ENCODE measurements around the gene KCNK2.

DNA sequence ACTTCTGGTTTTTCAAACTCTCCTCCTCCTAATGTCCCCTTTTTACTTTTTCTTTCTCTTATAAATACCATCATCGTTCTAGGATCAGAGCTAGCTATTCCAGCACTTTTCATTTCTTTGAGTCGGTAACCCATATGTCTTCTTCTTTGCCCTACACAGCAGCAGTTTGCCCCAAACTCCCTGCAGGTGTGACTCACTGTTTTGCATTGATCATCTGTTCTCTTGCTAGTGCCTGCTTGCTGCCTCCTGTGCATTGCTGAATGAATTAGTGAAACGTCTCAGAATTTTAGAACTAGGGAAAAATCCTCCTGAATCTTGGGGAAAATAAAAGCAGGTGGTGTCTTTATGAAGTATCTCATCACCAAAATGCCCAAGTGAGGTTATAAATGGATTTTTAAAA, 21.7 kb downstream of the KCNK2 start:
- TF ChIP-seq, protein P1, sequence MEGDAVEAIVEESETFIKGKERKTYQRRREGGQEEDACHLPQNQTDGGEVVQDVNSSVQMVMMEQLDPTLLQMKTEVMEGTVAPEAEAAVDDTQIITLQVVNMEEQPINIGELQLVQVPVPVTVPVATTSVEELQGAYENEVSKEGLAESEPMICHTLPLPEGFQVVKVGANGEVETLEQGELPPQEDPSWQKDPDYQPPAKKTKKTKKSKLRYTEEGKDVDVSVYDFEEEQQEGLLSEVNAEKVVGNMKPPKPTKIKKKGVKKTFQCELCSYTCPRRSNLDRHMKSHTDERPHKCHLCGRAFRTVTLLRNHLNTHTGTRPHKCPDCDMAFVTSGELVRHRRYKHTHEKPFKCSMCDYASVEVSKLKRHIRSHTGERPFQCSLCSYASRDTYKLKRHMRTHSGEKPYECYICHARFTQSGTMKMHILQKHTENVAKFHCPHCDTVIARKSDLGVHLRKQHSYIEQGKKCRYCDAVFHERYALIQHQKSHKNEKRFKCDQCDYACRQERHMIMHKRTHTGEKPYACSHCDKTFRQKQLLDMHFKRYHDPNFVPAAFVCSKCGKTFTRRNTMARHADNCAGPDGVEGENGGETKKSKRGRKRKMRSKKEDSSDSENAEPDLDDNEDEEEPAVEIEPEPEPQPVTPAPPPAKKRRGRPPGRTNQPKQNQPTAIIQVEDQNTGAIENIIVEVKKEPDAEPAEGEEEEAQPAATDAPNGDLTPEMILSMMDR (IDR thresholded peaks at IDR 0.05 in 8 of 11, conservative IDR thresholded peaks at IDR 0.05 in 3 of 11), result no peak
- TF ChIP-seq POLR2A (IDR thresholded peaks at IDR 0.05) (no peak), POLR2AphosphoS5 (IDR thresholded peaks at IDR 0.05) (no peak)
